Stimulated activated CD4-positive, alpha-beta T cell treated with anti-CD3 and anti-CD28 coated beads, TNF-alpha, amount 100 ng/mL, for 4 hours (primary cell): ENCODE measurements around the gene PDZRN3.
"Not testable (repeated sequence)": the region's sequence is repeated elsewhere in the genome, so short reads cannot be mapped to it uniquely, and the experiment has no call there.

ENCODE experiments used
- DNase-seq, 3 experiments: peaks; one replicate each; pipeline ENCODE4 v3.0.0-alpha.2; 2020; ENCODE audit warnings: low read depth in 3 of 3

PDZRN3 gene

GRCh38 chr3:73591286-73591800, 33.4 kb downstream of the PDZRN3 start:
- no peak for DNase-seq

- no peak for DNase-seq
Observed at GRCh38 chr3:73586628-73587027, 38.1 kb downstream of the PDZRN3 start.

DNA sequence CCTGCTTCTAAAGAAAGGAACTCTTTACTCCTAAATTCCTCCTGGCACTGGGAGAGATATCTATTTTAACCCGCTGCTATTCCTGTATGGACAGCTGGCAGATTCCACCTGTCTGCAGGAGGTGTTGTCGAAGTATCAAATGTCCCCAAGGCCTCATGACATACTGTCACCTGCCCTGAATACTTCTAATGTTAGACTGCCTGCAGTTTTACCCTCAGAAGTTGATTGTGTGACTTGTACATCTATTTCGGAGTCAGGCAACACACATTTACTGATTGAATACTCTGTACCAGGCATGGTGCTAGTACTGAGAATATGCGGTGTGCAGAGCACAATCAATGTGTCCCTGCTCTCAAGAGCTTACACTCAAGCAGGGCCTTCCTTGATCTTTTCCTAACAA, 38.6 kb downstream of the PDZRN3 start:
- no peak for DNase-seq

- no peak for DNase-seq
Observed at GRCh38 chr3:73584873-73585272, 39.9 kb downstream of the PDZRN3 start.

GRCh38 chr3:73582535-73582934, 42.2 kb downstream of the PDZRN3 start:
- DNase-seq: no peak

DNA sequence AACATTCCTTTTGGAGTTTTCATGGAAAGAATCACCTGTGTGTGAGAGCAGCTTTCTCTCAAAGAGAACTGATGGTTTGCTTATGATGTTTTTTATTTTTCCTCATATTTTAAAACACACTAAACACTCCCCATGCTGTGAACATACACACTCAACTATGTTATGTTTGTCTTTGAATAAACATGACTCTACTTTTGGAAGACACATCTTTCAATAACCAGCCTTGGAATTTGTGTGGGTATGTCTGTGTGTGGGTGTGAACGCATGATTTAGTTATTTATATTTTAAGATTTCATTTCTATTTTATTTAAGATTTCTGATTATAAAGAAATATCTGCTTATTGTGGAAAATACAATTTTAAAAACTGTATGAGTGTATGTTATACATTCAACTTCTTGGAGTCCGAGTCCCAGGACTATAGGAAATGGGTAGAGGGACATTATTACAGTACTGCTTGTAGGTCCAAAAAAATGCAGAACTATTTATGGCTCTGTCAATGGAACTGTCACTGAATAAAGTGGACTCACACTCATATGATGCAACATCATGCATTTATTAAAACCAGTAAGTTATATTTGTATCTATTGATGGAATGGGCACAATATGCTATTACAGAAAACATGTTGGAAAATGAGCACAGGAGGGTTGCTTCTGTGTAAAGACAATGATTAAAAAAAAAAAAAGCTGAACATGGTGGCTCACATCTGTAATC, 43.5 kb downstream of the PDZRN3 start:
- DNase-seq: no peak

DNA sequence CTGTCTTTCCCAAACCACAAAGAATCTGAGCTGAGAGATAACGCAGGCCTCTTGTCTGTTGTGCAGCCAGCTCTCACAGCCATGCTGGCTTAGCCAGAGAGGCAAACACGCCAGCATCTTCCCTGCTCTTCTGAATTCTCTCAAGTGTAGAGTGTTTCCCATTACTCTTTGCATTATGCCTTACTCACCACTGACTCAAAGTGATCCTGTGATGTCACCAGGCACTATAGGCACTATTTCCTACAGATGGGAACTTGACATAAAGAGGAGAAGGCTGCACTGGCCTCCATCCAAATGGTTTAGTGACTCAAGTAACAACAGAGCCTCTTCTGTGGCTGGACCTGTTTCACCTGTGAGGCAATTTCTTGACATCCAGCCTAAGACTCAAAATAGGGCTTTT, 44.4 kb downstream of the PDZRN3 start:
- DNase-seq: no peak

GRCh38 chr3:73577704-73578103, 47.0 kb downstream of the PDZRN3 start:
- DNase-seq: no peak

DNA sequence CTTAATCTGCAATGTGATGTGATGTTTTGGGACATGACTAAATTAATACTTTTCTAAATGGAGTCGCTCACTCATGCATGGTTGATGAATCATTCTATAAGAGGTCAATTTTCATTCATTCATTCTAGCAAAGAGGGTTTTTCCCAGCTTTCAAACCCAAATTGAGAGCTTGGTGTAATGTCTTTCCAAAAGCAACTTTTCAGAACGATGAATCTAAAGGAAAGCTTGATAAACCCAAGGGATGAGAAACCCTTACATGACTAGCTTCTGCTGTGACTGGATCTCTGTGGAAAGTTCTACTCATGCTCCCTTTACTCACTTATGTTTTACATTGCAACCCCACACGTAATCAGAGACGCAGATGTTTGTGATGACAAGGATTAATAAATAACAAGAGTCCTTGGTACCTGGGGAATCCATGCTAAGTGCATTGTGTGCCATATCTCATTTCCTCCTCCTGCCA, 47.7 kb downstream of the PDZRN3 start:
- no peak for DNase-seq

GRCh38 chr3:73575953-73576352, 48.8 kb downstream of the PDZRN3 start:
- DNase-seq: no peak

GRCh38 chr3:73575519-73575918, 49.2 kb downstream of the PDZRN3 start:
- DNase-seq: no peak

DNA sequence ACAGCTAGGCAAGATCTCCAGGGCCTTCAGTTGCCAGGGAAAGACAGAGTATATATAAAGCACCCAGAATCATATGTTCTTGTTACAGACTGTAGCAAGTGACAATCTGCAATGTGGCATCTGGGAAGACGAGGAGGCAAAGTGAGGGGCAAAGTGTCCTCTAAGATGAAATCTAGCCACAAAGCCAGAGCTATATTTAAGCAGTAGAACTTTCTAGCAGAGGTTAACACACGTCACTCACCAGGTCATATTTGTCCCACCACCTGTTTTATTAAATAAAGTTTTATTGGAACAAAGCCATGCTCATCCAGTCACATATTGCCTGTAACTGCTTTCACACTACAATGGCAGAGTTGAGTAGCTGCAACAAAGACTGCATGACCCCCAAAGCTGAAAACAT, 51.5 kb downstream of the PDZRN3 start:
- no peak for DNase-seq

DNA sequence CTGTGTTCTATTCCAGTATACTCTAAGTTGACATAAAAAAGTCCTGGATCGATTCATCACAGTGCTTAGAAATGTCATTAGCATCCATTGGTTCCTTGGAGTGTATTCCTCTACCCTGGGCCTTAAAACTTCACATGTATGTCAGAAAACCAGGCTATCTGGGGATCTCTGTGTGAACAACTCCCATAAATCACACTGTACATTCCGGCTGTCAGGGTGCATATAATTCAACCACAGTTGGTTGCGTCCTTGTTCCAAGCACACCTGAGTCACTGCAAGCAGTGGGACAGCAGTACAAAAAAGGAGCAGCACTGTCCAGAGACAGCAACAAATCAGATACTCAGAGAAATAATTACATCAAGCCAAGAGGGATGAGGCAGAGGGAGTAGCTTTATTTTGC, 52.4 kb downstream of the PDZRN3 start:
- DNase-seq: no peak

GRCh38 chr3:73571238-73571794, 53.4 kb downstream of the PDZRN3 start:
- no peak for DNase-seq

GRCh38 chr3:73569246-73569760, 55.4 kb downstream of the PDZRN3 start:
- DNase-seq: no peak

GRCh38 chr3:73568371-73568862, 56.3 kb downstream of the PDZRN3 start:
- no peak for DNase-seq

GRCh38 chr3:73565374-73565773, 59.4 kb downstream of the PDZRN3 start:
- DNase-seq: not testable (repeated sequence)

DNA sequence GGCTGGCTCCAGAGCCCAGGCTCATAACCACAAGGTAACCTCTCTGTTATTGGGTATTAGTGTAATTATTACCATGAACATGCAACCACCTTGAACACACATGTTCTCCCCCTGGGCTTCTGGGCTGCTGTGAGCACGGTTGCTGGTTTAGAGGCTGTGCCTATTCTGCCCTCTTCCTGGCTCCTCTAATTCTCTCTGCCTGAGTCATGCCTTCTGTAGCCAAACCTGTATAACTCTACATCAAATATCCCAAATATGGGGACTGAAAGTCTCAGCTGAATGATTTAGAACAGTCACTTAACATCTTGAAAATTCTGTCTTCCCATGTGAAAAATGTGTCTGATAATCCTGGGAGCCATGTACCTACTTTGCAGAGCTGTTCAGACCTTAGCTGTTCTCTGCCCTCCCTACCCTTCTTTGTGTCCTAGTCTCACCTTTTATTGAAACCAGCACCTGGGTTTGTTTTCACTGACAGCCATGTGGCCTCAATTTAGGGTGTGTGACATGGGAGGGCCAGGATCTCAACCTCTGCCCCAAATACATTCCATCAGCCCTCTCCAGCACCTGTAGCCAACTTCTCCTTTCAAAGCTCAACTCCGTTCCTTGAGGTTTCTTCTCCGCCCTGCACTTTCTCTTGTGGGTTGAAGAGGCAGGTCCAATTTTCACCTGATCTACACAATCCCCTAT, 60.7 kb downstream of the PDZRN3 start:
- no peak for DNase-seq

DNA sequence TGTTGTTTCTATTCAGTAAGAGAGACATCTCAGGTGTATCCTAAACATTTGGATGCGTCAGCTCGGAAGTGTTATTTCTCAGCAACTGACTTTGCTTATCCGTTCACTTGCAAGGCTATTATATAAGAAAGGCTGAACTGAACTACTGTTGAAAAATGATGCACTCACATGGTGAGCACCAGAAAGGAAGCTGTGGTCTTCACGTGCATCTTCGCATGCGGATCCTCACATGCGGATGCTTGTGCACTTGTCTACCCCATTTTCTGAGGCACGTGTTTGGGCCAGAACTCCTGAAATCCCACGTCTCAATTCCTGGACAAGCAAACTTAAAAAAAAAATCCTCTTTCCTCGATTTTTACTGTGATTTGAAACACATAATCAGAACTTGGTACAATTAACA, 63.2 kb downstream of the PDZRN3 start:
- no peak for DNase-seq

- DNase-seq: no peak
Observed at GRCh38 chr3:73559749-73560148, 65.0 kb downstream of the PDZRN3 start.

GRCh38 chr3:73558727-73559075, 66.0 kb downstream of the PDZRN3 start:
- no peak for DNase-seq

DNA sequence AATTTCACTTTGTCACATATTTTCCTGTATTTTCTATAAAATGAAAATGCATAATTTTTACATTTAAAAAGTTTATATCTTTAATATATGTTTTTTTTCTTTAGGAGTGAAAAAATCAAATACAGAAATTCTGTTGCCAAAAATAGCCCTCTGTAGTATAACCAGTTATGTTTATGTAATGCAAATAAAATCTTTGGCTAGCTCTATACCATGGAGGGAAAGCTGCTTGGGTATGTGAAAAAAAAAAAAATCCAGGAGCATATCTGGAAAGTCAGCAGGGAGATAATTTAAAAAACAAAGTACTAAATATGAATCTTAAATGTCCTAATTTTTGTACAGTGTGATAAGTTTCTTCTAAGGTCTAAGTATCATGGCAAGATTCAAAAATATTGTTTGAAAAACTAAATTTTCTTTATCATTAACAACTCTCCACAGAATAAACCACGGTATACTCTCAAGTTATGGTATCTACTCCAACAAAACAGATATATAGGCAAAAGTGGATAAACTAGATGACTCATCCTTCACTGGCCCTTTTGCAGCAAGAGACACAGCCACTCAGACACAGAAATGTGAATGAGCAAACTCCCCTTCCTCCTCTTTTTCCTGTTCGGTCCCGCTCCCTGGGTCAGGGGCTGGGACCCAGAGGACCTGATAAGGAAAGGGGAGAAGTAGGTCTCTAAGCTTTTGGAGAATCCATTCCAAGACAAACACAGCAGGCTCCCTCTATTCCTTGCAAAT, 66.6 kb downstream of the PDZRN3 start:
- DNase-seq: no peak
